ENCODE results near the gene TNNI2. TPM values are rescaled to one million over a fixed set of nuclear protein-coding genes. Genes with fewer than 3 reads are reported as not detected.

TNNI2 gene
- total and polyA plus RNA-seq, 4 donors: 0.22 to 0.28 TPM; not detected in 2

GRCh38 chr11:1854949-1855885 lies 16.4 kb downstream of the TNNI2 start:
- DNase-seq (ENCODE audit: low spot score): no peak
- H3K9ac ChIP-seq (ENCODE audit: low read depth in 1 of 2, low read length in 2 of 2): no peak overlapping the region

GRCh38 chr11:1855886-1856265 lies 17.1 kb downstream of the TNNI2 start:
- 94% methylated on average over 11 of the region's 11 CpGs for WGBS
- Histone ChIP-seq H3K27me3 (ENCODE audit: control insufficient read depth in 4 of 4, insufficient read depth in 4 of 4, low read length in 3 of 4) (no peaks in the 10 kb centered on the region), H3K27ac (ENCODE audit: low read depth in 1 of 2, low read length in 2 of 2) (no peak overlapping the region), H3K4me3 (ENCODE audit: low read depth in 1 of 3, low read length in 3 of 3) (no peak overlapping the region), H3K9ac (ENCODE audit: low read depth in 1 of 2, low read length in 2 of 2) (no peak overlapping the region), H3K4me1 (ENCODE audit: control insufficient read depth in 4 of 4, insufficient read depth in 4 of 4, low read length in 3 of 4) (peaks cover 0 to 4% (median 0%) of the 10 kb centered on the region in 4 donors), H3K9me3 (ENCODE audit: control insufficient read depth in 4 of 4, low read length in 3 of 4) (no peaks in the 10 kb centered on the region), H3K36me3 (ENCODE audit: control insufficient read depth in 4 of 4, insufficient read depth in 3 of 4, low read depth in 1 of 4, low read length in 3 of 4) (no peaks in the 10 kb centered on the region)
- TF ChIP-seq, protein P1, sequence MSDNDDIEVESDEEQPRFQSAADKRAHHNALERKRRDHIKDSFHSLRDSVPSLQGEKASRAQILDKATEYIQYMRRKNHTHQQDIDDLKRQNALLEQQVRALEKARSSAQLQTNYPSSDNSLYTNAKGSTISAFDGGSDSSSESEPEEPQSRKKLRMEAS (IDR thresholded peaks at IDR 0.05): no peak
- no peak for TF ChIP-seq TAF1 (conservative IDR thresholded peaks at IDR 0.05)
- TF ChIP-seq YY1 (IDR thresholded peaks at IDR 0.05): no peak
- DNase-seq (ENCODE audit: low spot score): no peak

More at GRCh38 chr11:1854949-1855885, 16.4 kb downstream of the TNNI2 start:
- peaks cover 0 to 4% (median 0%) of the 10 kb centered on the region in 4 donors for H3K4me1 ChIP-seq (ENCODE audit: control insufficient read depth in 4 of 4, insufficient read depth in 4 of 4, low read length in 3 of 4)
- H3K36me3 ChIP-seq (ENCODE audit: control insufficient read depth in 4 of 4, insufficient read depth in 3 of 4, low read depth in 1 of 4, low read length in 3 of 4): no peaks in the 10 kb centered on the region
- no peak overlapping the region for H3K27ac ChIP-seq (ENCODE audit: low read depth in 1 of 2, low read length in 2 of 2)
- H3K9me3 ChIP-seq (ENCODE audit: control insufficient read depth in 4 of 4, low read length in 3 of 4): no peaks in the 10 kb centered on the region
- 80% methylated on average over 26 of the region's 26 CpGs for WGBS
- no peaks in the 10 kb centered on the region for H3K27me3 ChIP-seq (ENCODE audit: control insufficient read depth in 4 of 4, insufficient read depth in 4 of 4, low read length in 3 of 4)
- no peak overlapping the region for H3K4me3 ChIP-seq (ENCODE audit: low read depth in 1 of 3, low read length in 3 of 3)
- TF ChIP-seq TAF1 (conservative IDR thresholded peaks at IDR 0.05) (no peak), ATF3 (IDR thresholded peaks at IDR 0.05) (no peak), HNF4G (IDR thresholded peaks at IDR 0.05) (no peak)
- TF ChIP-seq, protein P2, sequence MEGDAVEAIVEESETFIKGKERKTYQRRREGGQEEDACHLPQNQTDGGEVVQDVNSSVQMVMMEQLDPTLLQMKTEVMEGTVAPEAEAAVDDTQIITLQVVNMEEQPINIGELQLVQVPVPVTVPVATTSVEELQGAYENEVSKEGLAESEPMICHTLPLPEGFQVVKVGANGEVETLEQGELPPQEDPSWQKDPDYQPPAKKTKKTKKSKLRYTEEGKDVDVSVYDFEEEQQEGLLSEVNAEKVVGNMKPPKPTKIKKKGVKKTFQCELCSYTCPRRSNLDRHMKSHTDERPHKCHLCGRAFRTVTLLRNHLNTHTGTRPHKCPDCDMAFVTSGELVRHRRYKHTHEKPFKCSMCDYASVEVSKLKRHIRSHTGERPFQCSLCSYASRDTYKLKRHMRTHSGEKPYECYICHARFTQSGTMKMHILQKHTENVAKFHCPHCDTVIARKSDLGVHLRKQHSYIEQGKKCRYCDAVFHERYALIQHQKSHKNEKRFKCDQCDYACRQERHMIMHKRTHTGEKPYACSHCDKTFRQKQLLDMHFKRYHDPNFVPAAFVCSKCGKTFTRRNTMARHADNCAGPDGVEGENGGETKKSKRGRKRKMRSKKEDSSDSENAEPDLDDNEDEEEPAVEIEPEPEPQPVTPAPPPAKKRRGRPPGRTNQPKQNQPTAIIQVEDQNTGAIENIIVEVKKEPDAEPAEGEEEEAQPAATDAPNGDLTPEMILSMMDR (IDR thresholded peaks at IDR 0.05; ENCODE audit: low read depth, low read length, missing input control): no peak

GRCh38 chr11:1856306-1857005 lies 17.7 kb downstream of the TNNI2 start:
- H3K4me1 ChIP-seq (ENCODE audit: control insufficient read depth in 4 of 4, insufficient read depth in 4 of 4, low read length in 3 of 4): peaks cover 0 to 4% (median 0%) of the 10 kb centered on the region in 4 donors
- DNase-seq (ENCODE audit: low spot score): no peak
- no peaks in the 10 kb centered on the region for H3K9me3 ChIP-seq (ENCODE audit: control insufficient read depth in 4 of 4, low read length in 3 of 4)
- no peak overlapping the region for H3K27ac ChIP-seq (ENCODE audit: low read depth in 1 of 2, low read length in 2 of 2)
- H3K4me3 ChIP-seq (ENCODE audit: low read depth in 1 of 3, low read length in 3 of 3): no peak overlapping the region
- H3K36me3 ChIP-seq (ENCODE audit: control insufficient read depth in 4 of 4, insufficient read depth in 3 of 4, low read depth in 1 of 4, low read length in 3 of 4): no peaks in the 10 kb centered on the region
- H3K9ac ChIP-seq (ENCODE audit: low read depth in 1 of 2, low read length in 2 of 2): no peak overlapping the region
- H3K27me3 ChIP-seq (ENCODE audit: control insufficient read depth in 4 of 4, insufficient read depth in 4 of 4, low read length in 3 of 4): no peaks in the 10 kb centered on the region
- WGBS: 94% methylated on average over 13 of the region's 13 CpGs
- TF ChIP-seq, protein P1 (IDR thresholded peaks at IDR 0.05): no peak
- TF ChIP-seq SP1 (IDR thresholded peaks at IDR 0.05) (no peak), ATF3 (IDR thresholded peaks at IDR 0.05) (no peak), REST (IDR thresholded peaks at IDR 0.05) (no peak), FOXA2 (IDR thresholded peaks at IDR 0.05) (no peak), RAD21 (IDR thresholded peaks at IDR 0.05) (no peak), NR2F2 (IDR thresholded peaks at IDR 0.05) (no peak), FOXA1 (IDR thresholded peaks at IDR 0.05) (no peak), HNF4A (conservative IDR thresholded peaks at IDR 0.05) (no peak), TAF1 (conservative IDR thresholded peaks at IDR 0.05) (no peak), GABPA (IDR thresholded peaks at IDR 0.05 in 1 of 2, conservative IDR thresholded peaks at IDR 0.05 in 1 of 2) (no peak), ZBTB33 (IDR thresholded peaks at IDR 0.05) (no peak), HNF4G (IDR thresholded peaks at IDR 0.05) (no peak), EGR1 (IDR thresholded peaks at IDR 0.05; ENCODE audit: low read depth in 2 of 2) (no peak), YY1 (IDR thresholded peaks at IDR 0.05) (no peak)
